IMR-90 (cell line): ENCODE results near the gene GZMM.

ENCODE experiments used
- BHLHE40 ChIP-seq: fragments of 150-350 bp; IDR thresholded peaks from 2 replicates; pipeline ENCODE4 v1.6.1; 2016; ENCODE audit warnings: mild to moderate bottlenecking, low read depth, low read length
- CEBPB ChIP-seq: IDR thresholded peaks from 2 replicates; pipeline ENCODE4 v1.6.1; 2012; ENCODE audit warnings: low read depth, low read length, improper control_type of control experiment
- MAFK ChIP-seq: IDR thresholded peaks from 2 replicates; pipeline ENCODE4 v1.6.1; 2012; ENCODE audit warnings: low read depth, low read length, improper control_type of control experiment
- MAZ ChIP-seq: IDR thresholded peaks from 2 replicates; pipeline ENCODE4 v1.6.1; 2012; ENCODE audit warnings: low read depth, mild to moderate bottlenecking, low read length, improper control_type of control experiment, moderate library complexity, borderline replicate concordance
- MXI1 ChIP-seq: IDR thresholded peaks from 2 replicates; pipeline ENCODE4 v1.6.1; 2012; ENCODE audit warnings: low read depth, mild to moderate bottlenecking, low read length, moderate library complexity, borderline replicate concordance
- POLR2A ChIP-seq: IDR thresholded peaks from 2 replicates; pipeline ENCODE4 v1.6.1; 2012; ENCODE audit warnings: mild to moderate bottlenecking, low read depth, low read length
- RAD21 ChIP-seq: IDR thresholded peaks from 2 replicates; pipeline ENCODE4 v1.6.1; 2012; ENCODE audit warnings: low read length, improper control_type of control experiment
- RCOR1 ChIP-seq: IDR thresholded peaks from 2 replicates; pipeline ENCODE4 v1.6.1; 2012; ENCODE audit warnings: mild to moderate bottlenecking, low read length, improper control_type of control experiment; ENCODE audit not compliant: insufficient replicate concordance
- TF ChIP-seq, protein P1 (sequence below): conservative IDR thresholded peaks from 2 replicates; pipeline ENCODE4 v1.5.1; 2012; ENCODE audit warnings: mild to moderate bottlenecking, low read depth, low read length, improper control_type of control experiment

- TF ChIP-seq, protein P1, sequence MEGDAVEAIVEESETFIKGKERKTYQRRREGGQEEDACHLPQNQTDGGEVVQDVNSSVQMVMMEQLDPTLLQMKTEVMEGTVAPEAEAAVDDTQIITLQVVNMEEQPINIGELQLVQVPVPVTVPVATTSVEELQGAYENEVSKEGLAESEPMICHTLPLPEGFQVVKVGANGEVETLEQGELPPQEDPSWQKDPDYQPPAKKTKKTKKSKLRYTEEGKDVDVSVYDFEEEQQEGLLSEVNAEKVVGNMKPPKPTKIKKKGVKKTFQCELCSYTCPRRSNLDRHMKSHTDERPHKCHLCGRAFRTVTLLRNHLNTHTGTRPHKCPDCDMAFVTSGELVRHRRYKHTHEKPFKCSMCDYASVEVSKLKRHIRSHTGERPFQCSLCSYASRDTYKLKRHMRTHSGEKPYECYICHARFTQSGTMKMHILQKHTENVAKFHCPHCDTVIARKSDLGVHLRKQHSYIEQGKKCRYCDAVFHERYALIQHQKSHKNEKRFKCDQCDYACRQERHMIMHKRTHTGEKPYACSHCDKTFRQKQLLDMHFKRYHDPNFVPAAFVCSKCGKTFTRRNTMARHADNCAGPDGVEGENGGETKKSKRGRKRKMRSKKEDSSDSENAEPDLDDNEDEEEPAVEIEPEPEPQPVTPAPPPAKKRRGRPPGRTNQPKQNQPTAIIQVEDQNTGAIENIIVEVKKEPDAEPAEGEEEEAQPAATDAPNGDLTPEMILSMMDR: no peak
- TF ChIP-seq RAD21 (no peak), MAFK (no peak), POLR2A (no peak), RCOR1 (no peak), BHLHE40 (no peak), CEBPB (no peak), MAZ (no peak), MXI1 (no peak)
Measured at GRCh38 chr19:571566-571974, 27.7 kb downstream of the GZMM start.
